BLaER1 (cell line): Measurements from ENCODE around the gene PTPRM.

Experiments used
- H3K27ac ChIP-seq: shearing (Covaris generic); formaldehyde crosslinking; 2 replicates; pipeline ENCODE4 v1.8.1; 2022
- H3K27me3 ChIP-seq: shearing (Covaris generic); formaldehyde crosslinking; 2 replicates; pipeline ENCODE4 v1.8.1; 2022
- H3K36me3 ChIP-seq: shearing (Covaris generic); formaldehyde crosslinking; 2 replicates; pipeline ENCODE4 v1.8.1; 2022
- H3K4me1 ChIP-seq: shearing (Covaris generic); formaldehyde crosslinking; 2 replicates; pipeline ENCODE4 v1.8.1; 2022
- H3K4me2 ChIP-seq: shearing (Covaris generic); formaldehyde crosslinking; 2 replicates; pipeline ENCODE4 v1.8.1; 2022
- H3K4me3 ChIP-seq: shearing (Covaris generic); formaldehyde crosslinking; 2 replicates; pipeline ENCODE4 v1.8.1; 2022
- H3K9ac ChIP-seq: shearing (Covaris generic); formaldehyde crosslinking; 2 replicates; pipeline ENCODE4 v1.8.1; 2022
- H3K9me3 ChIP-seq: shearing (Covaris generic); formaldehyde crosslinking; 2 replicates; pipeline ENCODE4 v1.8.1; 2022
- H4K20me1 ChIP-seq: shearing (Covaris generic); formaldehyde crosslinking; 2 replicates; pipeline ENCODE4 v1.8.1; 2022
- Cebpa-rat ChIP-seq: shearing (Covaris generic); IDR thresholded peaks from 2 replicates; pipeline ENCODE4 v1.8.1; 2022

Gene PTPRM

GRCh38 chr18:7697306-7697705, 130.2 kb downstream of the PTPRM start:
- Histone ChIP-seq H3K4me1 (no peaks in the 10 kb centered on the region), H3K27me3 (no peaks in the 10 kb centered on the region), H4K20me1 (no peaks in the 10 kb centered on the region), H3K9me3 (no peaks in the 10 kb centered on the region), H3K4me2 (no peak overlapping the region), H3K36me3 (no peaks in the 10 kb centered on the region), H3K9ac (no peak overlapping the region), H3K4me3 (no peak overlapping the region), H3K27ac (no peak overlapping the region)
- no peak for TF ChIP-seq Cebpa-rat

GRCh38 chr18:7711495-7711894, 144.4 kb downstream of the PTPRM start:
- Histone ChIP-seq H3K27me3 (no peaks in the 10 kb centered on the region), H4K20me1 (no peaks in the 10 kb centered on the region), H3K4me1 (no peaks in the 10 kb centered on the region), H3K36me3 (no peaks in the 10 kb centered on the region), H3K27ac (no peak overlapping the region), H3K4me2 (no peak overlapping the region), H3K4me3 (no peak overlapping the region), H3K9me3 (no peaks in the 10 kb centered on the region), H3K9ac (no peak overlapping the region)
- no peak for TF ChIP-seq Cebpa-rat

DNA sequence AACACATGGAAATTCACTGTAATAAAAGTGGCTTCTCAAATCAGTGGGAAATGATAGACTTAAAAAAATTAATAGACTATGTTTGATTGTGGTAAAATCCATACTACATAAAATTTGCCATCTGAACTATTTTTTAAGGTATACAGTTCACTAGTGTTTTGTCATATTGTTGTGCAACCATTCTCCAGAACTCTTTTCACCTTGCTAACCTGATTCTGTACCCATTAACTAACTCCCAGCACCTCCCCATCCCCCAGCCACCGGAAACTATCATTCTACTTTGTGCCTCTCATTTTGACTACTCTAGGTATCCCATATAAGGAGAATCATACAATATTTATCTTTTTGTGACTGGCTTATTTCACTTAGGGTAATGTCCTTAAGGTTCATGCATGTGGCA, 153.3 kb downstream of the PTPRM start:
- no peaks in the 10 kb centered on the region for H3K36me3 ChIP-seq
- H3K9ac ChIP-seq: no peak overlapping the region
- H3K4me1 ChIP-seq: no peaks in the 10 kb centered on the region
- H3K4me3 ChIP-seq: no peak overlapping the region
- H3K27ac ChIP-seq: no peak overlapping the region
- H3K4me2 ChIP-seq: no peak overlapping the region
- H3K9me3 ChIP-seq: peaks cover 9% of the 10 kb centered on the region
- H3K27me3 ChIP-seq: no peaks in the 10 kb centered on the region
- no peak for TF ChIP-seq Cebpa-rat
- no peaks in the 10 kb centered on the region for H4K20me1 ChIP-seq

DNA sequence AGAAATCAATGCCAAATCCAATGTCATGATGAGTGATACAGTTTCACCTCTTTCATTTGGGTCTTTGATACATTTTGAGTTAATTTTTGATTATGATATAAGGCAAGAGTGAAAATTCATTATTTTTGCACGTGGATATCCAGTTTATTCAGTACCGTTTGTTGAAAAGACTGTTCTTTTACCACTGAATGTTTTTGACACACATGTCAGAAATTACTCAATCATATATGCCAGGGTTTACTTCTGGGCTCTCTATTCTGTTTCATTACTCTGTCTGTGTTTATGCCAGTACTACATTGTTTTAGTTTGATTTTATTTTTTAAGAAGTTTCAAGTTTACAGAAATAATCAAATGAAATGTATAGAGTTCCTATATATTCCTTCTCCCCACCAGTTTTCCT, 154.4 kb downstream of the PTPRM start:
- Histone ChIP-seq H4K20me1 (no peaks in the 10 kb centered on the region), H3K9ac (no peak overlapping the region), H3K27me3 (no peaks in the 10 kb centered on the region), H3K4me2 (no peak overlapping the region), H3K36me3 (no peaks in the 10 kb centered on the region), H3K27ac (no peak overlapping the region), H3K4me1 (no peaks in the 10 kb centered on the region), H3K9me3 (peaks cover 9% of the 10 kb centered on the region), H3K4me3 (no peak overlapping the region)
- TF ChIP-seq Cebpa-rat: no peak

GRCh38 chr18:7722955-7723354, 155.8 kb downstream of the PTPRM start:
- TF ChIP-seq Cebpa-rat: no peak
- Histone ChIP-seq H3K27ac (no peak overlapping the region), H3K9me3 (no peaks in the 10 kb centered on the region), H3K27me3 (no peaks in the 10 kb centered on the region), H3K9ac (no peak overlapping the region), H3K36me3 (no peaks in the 10 kb centered on the region), H3K4me1 (no peaks in the 10 kb centered on the region), H3K4me3 (no peak overlapping the region), H4K20me1 (no peaks in the 10 kb centered on the region), H3K4me2 (no peak overlapping the region)

DNA sequence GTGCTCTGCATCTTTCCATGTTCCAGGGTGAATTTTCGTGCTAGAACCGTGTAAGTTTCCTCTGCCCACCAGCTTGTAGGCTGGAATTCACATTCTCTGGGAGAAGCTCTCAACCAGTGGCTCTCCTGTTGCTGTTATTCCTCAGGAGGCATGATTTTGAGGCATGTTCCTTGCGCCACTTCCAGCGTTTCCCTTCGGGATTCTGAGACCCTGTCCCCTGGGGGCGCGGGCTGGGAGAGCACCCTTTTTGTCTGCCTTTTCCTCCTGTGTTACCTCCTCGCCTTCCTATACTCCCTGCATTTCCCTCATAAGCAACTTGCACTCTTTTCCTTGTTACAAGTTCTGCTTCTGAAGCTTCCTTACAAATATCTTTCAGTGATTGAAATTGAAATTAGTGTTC, 156.4 kb downstream of the PTPRM start:
- no peaks in the 10 kb centered on the region for H3K4me1 ChIP-seq
- no peaks in the 10 kb centered on the region for H3K9me3 ChIP-seq
- no peaks in the 10 kb centered on the region for H4K20me1 ChIP-seq
- H3K9ac ChIP-seq: no peak overlapping the region
- TF ChIP-seq Cebpa-rat: no peak
- no peaks in the 10 kb centered on the region for H3K27me3 ChIP-seq
- H3K36me3 ChIP-seq: no peaks in the 10 kb centered on the region
- H3K4me3 ChIP-seq: no peak overlapping the region
- no peak overlapping the region for H3K27ac ChIP-seq
- no peak overlapping the region for H3K4me2 ChIP-seq

DNA sequence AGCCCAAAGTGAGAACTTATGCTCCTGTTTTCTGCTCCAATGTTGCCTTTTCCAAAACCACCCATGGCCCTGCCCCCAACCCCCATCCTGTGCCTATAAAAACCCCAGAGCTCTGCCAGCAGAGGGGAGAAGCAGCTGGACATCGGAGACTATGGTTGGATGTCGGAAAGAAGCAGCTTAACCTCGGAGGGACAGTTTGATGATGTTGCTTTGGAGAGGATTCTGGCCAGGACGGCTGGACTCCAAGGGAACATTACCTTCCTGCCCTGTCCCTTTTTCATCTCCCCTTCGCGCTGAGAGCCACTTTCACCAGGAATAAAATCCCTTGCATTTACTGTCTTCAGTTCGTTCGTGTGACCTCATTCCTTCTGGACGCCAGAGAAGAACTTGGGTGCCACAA, 158.4 kb downstream of the PTPRM start:
- Histone ChIP-seq H3K9ac (no peak overlapping the region), H3K4me1 (no peaks in the 10 kb centered on the region), H3K4me2 (no peak overlapping the region), H3K9me3 (no peaks in the 10 kb centered on the region), H4K20me1 (no peaks in the 10 kb centered on the region), H3K36me3 (no peaks in the 10 kb centered on the region), H3K27me3 (no peaks in the 10 kb centered on the region), H3K4me3 (no peak overlapping the region), H3K27ac (no peak overlapping the region)
- TF ChIP-seq Cebpa-rat: no peak

GRCh38 chr18:7725897-7726296, 158.8 kb downstream of the PTPRM start:
- Histone ChIP-seq H3K9ac (no peak overlapping the region), H3K27ac (no peak overlapping the region), H4K20me1 (no peaks in the 10 kb centered on the region), H3K4me2 (no peak overlapping the region), H3K36me3 (no peaks in the 10 kb centered on the region), H3K4me3 (no peak overlapping the region), H3K9me3 (no peaks in the 10 kb centered on the region), H3K4me1 (no peaks in the 10 kb centered on the region), H3K27me3 (no peaks in the 10 kb centered on the region)
- TF ChIP-seq Cebpa-rat: no peak

- Histone ChIP-seq H3K36me3 (no peaks in the 10 kb centered on the region), H3K27ac (no peak overlapping the region), H3K9me3 (no peaks in the 10 kb centered on the region), H3K27me3 (no peaks in the 10 kb centered on the region), H3K4me3 (no peak overlapping the region), H4K20me1 (no peaks in the 10 kb centered on the region), H3K4me1 (no peaks in the 10 kb centered on the region), H3K9ac (no peak overlapping the region), H3K4me2 (no peak overlapping the region)
- TF ChIP-seq Cebpa-rat: no peak
Observed at GRCh38 chr18:7726522-7726921, 159.4 kb downstream of the PTPRM start.

DNA sequence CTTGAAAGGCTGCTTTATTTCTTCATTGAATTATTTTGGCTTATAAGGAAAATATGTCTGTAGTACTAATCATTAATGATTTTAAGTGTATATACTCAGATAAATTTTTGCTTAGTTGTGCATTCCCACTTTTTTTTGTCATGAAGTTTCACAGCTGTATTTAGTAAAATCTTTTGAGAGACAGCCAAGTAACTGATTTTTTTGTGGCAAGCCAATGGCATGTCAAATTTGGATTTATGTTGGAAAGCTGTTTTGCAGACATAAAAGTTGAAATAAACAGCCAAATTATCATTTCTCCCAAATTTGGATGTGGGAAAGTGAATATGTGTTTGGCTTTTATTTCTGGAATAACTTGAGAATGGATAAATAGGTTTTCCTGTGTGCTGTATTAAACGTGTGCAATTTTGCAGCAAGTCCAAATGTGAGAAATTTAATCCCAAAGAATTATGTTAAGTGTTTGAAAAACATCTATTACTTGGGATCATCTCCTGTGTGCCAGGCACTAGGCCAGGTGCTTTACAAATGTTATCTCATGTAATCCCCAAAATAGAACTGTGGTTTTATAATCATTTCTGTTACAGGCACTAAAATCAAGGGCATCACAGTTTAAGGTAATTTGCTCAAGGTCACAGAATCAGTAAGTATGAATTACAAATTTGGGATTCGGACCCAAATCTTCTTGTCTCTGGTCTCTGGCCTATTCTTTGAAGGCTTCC, 160.4 kb downstream of the PTPRM start:
- Histone ChIP-seq H3K9ac (no peak overlapping the region), H3K27me3 (no peaks in the 10 kb centered on the region), H3K4me2 (no peak overlapping the region), H3K4me3 (no peak overlapping the region), H3K27ac (no peak overlapping the region), H3K9me3 (no peaks in the 10 kb centered on the region), H3K4me1 (no peaks in the 10 kb centered on the region), H3K36me3 (no peaks in the 10 kb centered on the region), H4K20me1 (no peaks in the 10 kb centered on the region)
- no peak for TF ChIP-seq Cebpa-rat

GRCh38 chr18:7728297-7728696, 161.2 kb downstream of the PTPRM start:
- no peak overlapping the region for H3K27ac ChIP-seq
- no peaks in the 10 kb centered on the region for H4K20me1 ChIP-seq
- H3K4me1 ChIP-seq: no peaks in the 10 kb centered on the region
- no peak overlapping the region for H3K4me2 ChIP-seq
- no peaks in the 10 kb centered on the region for H3K27me3 ChIP-seq
- TF ChIP-seq Cebpa-rat: no peak
- H3K9ac ChIP-seq: no peak overlapping the region
- peaks cover 5% of the 10 kb centered on the region; the same call in 1 of the 2 replicates for H3K9me3 ChIP-seq
- H3K36me3 ChIP-seq: no peaks in the 10 kb centered on the region
- H3K4me3 ChIP-seq: no peak overlapping the region
